ENCODE measurements around the gene UBAP2.
A peak's percentile ranks its signal among the peaks of the same experiment; 100 is the strongest.

The UBAP2 gene

GRCh38 chr9:33931326-33931725, 117.4 kb downstream of the UBAP2 start:
- H3K4me1 Mint-ChIP-seq: no peaks in the 10 kb centered on the region
- H3K4me3 Mint-ChIP-seq: no peak overlapping the region
- peaks cover 33% of the 10 kb centered on the region for H3K36me3 Mint-ChIP-seq
- no peak for ATAC-seq (ENCODE audit: low read depth)
- DNase-seq (ENCODE audit: low spot score in 2 of 2): no peak
- H3K9me3 Mint-ChIP-seq: no peaks in the 10 kb centered on the region
- no peak overlapping the region for H3K27ac Mint-ChIP-seq
- H3K27me3 Mint-ChIP-seq: no peaks in the 10 kb centered on the region

GRCh38 chr9:33927694-33928093, 121.0 kb downstream of the UBAP2 start:
- ATAC-seq (ENCODE audit: low read depth) (no peak), DNase-seq (ENCODE audit: low spot score in 2 of 2) (no peak)
- H3K27ac Mint-ChIP-seq: no peak overlapping the region
- no peaks in the 10 kb centered on the region for H3K9me3 Mint-ChIP-seq
- H3K4me1 Mint-ChIP-seq: no peaks in the 10 kb centered on the region
- no peak overlapping the region for H3K4me3 Mint-ChIP-seq
- no peaks in the 10 kb centered on the region for H3K27me3 Mint-ChIP-seq
- peaks cover 31% of the 10 kb centered on the region for H3K36me3 Mint-ChIP-seq

GRCh38 chr9:33926746-33927485, 121.8 kb downstream of the UBAP2 start:
- H3K9me3 Mint-ChIP-seq: no peaks in the 10 kb centered on the region
- H3K4me1 Mint-ChIP-seq: no peaks in the 10 kb centered on the region
- H3K4me3 Mint-ChIP-seq: no peak overlapping the region

GRCh38 chr9:33924978-33925797, 123.5 kb downstream of the UBAP2 start:
- Mint-ChIP-seq H3K4me1 (no peaks in the 10 kb centered on the region), H3K4me3 (no peak overlapping the region), H3K36me3 (peaks cover 19% of the 10 kb centered on the region), H3K27ac (peak overlapping the region; percentile 73), H3K27me3 (no peaks in the 10 kb centered on the region), H3K9me3 (no peaks in the 10 kb centered on the region)
- ATAC-seq (ENCODE audit: low read depth) (peak; percentile 53), DNase-seq (ENCODE audit: low spot score in 2 of 2) (no peak)

More at GRCh38 chr9:33926746-33927485, 121.8 kb downstream of the UBAP2 start:
- peaks cover 23% of the 10 kb centered on the region for H3K36me3 Mint-ChIP-seq
- DNase-seq (ENCODE audit: low spot score in 2 of 2): no peak
- no peak for ATAC-seq (ENCODE audit: low read depth)
- no peaks in the 10 kb centered on the region for H3K27me3 Mint-ChIP-seq
- no peak overlapping the region for H3K27ac Mint-ChIP-seq

GRCh38 chr9:33923998-33924701, 124.5 kb downstream of the UBAP2 start:
- Mint-ChIP-seq H3K27ac (peak overlapping the region; percentile 73), H3K9me3 (no peaks in the 10 kb centered on the region), H3K4me3 (no peak overlapping the region), H3K4me1 (no peaks in the 10 kb centered on the region), H3K27me3 (no peaks in the 10 kb centered on the region), H3K36me3 (peaks cover 15% of the 10 kb centered on the region)
- DNase-seq (ENCODE audit: low spot score in 2 of 2) (no peak), ATAC-seq (ENCODE audit: low read depth) (no peak)

GRCh38 chr9:33923079-33923478, 125.6 kb downstream of the UBAP2 start:
- H3K27ac Mint-ChIP-seq: no peak overlapping the region
- H3K9me3 Mint-ChIP-seq: no peaks in the 10 kb centered on the region
- H3K27me3 Mint-ChIP-seq: no peaks in the 10 kb centered on the region
- peaks cover 12% of the 10 kb centered on the region for H3K36me3 Mint-ChIP-seq
- H3K4me3 Mint-ChIP-seq: no peak overlapping the region
- no peaks in the 10 kb centered on the region for H3K4me1 Mint-ChIP-seq
- DNase-seq (ENCODE audit: low spot score in 2 of 2): no peak
- no peak for ATAC-seq (ENCODE audit: low read depth)

GRCh38 chr9:33921967-33922895, 126.5 kb downstream of the UBAP2 start:
- Mint-ChIP-seq H3K27me3 (no peaks in the 10 kb centered on the region), H3K27ac (peak overlapping the region; percentile 74), H3K4me3 (no peak overlapping the region), H3K9me3 (no peaks in the 10 kb centered on the region), H3K4me1 (no peaks in the 10 kb centered on the region), H3K36me3 (peaks cover 17% of the 10 kb centered on the region)
- no peak for DNase-seq (ENCODE audit: low spot score in 2 of 2)
- ATAC-seq (ENCODE audit: low read depth): peak; percentile 62

- ATAC-seq (ENCODE audit: low read depth): no peak
- Mint-ChIP-seq H3K4me3 (no peak overlapping the region), H3K9me3 (no peaks in the 10 kb centered on the region), H3K4me1 (no peaks in the 10 kb centered on the region), H3K27me3 (no peaks in the 10 kb centered on the region), H3K36me3 (peaks cover 23% of the 10 kb centered on the region), H3K27ac (peak overlapping the region; percentile 33)
- no peak for DNase-seq (ENCODE audit: low spot score in 2 of 2)
These were observed 129.3 kb downstream of the UBAP2 start for GRCh38 chr9:33919276-33919897.

- no peaks in the 10 kb centered on the region for H3K9me3 Mint-ChIP-seq
- no peak overlapping the region for H3K4me3 Mint-ChIP-seq
- ATAC-seq (ENCODE audit: low read depth): no peak
- H3K4me1 Mint-ChIP-seq: no peaks in the 10 kb centered on the region
- peak overlapping the region; percentile 22 for H3K27ac Mint-ChIP-seq
- DNase-seq (ENCODE audit: low spot score in 2 of 2): no peak
- H3K36me3 Mint-ChIP-seq: peaks cover 23% of the 10 kb centered on the region
- H3K27me3 Mint-ChIP-seq: no peaks in the 10 kb centered on the region
These were observed 131.7 kb downstream of the UBAP2 start for GRCh38 chr9:33917036-33917435.

GRCh38 chr9:33914887-33915628, 133.6 kb downstream of the UBAP2 start:
- Mint-ChIP-seq H3K27me3 (no peaks in the 10 kb centered on the region), H3K27ac (peak overlapping the region; percentile 68)

GRCh38 chr9:33913541-33913940, 135.1 kb downstream of the UBAP2 start:
- DNase-seq (ENCODE audit: low spot score in 2 of 2) (no peak), ATAC-seq (ENCODE audit: low read depth) (no peak)
- no peak overlapping the region for H3K4me3 Mint-ChIP-seq
- no peaks in the 10 kb centered on the region for H3K4me1 Mint-ChIP-seq
- H3K27me3 Mint-ChIP-seq: no peaks in the 10 kb centered on the region
- no peaks in the 10 kb centered on the region for H3K9me3 Mint-ChIP-seq
- H3K27ac Mint-ChIP-seq: peak overlapping the region; percentile 45
- peaks cover 18% of the 10 kb centered on the region for H3K36me3 Mint-ChIP-seq

More at GRCh38 chr9:33914887-33915628, 133.6 kb downstream of the UBAP2 start:
- no peaks in the 10 kb centered on the region for H3K9me3 Mint-ChIP-seq
- no peak for DNase-seq (ENCODE audit: low spot score in 2 of 2)
- no peak for ATAC-seq (ENCODE audit: low read depth)
- H3K4me3 Mint-ChIP-seq: no peak overlapping the region
- H3K36me3 Mint-ChIP-seq: peaks cover 18% of the 10 kb centered on the region
- H3K4me1 Mint-ChIP-seq: no peaks in the 10 kb centered on the region

GRCh38 chr9:33908749-33909148, 139.9 kb downstream of the UBAP2 start:
- DNase-seq (ENCODE audit: low spot score in 2 of 2) (no peak), ATAC-seq (ENCODE audit: low read depth) (no peak)
- no peaks in the 10 kb centered on the region for H3K9me3 Mint-ChIP-seq
- H3K4me1 Mint-ChIP-seq: peaks cover 12% of the 10 kb centered on the region
- no peak overlapping the region for H3K4me3 Mint-ChIP-seq
- H3K36me3 Mint-ChIP-seq: peaks cover 10% of the 10 kb centered on the region
- no peak overlapping the region for H3K27ac Mint-ChIP-seq
- no peaks in the 10 kb centered on the region for H3K27me3 Mint-ChIP-seq
